ENCODE results near the gene ADGRV1. TPM values are rescaled to one million over a fixed set of nuclear protein-coding genes. Genes with fewer than 3 reads are reported as not detected.
"Not testable (repeated sequence)": the region's sequence is repeated elsewhere in the genome, so short reads cannot be mapped to it uniquely, and the experiment has no call there.

Gene ADGRV1
- total RNA-seq, 1 donor from 2014 or later = 10.0 TPM

DNA sequence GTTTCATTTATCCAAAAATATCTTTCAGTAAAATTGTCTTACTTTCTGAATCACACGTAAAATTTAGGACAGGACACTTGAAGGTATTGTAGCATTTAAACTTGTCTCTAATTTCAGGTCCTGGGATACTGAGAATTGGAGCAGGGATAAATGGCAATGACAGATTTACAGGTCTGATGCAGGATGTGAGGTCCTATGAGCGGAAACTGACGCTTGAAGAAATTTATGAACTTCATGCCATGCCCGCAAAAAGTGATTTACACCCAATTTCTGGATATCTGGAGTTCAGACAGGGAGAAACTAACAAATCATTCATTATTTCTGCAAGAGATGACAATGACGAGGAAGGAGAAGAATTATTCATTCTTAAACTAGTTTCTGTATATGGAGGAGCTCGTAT is 99.2 kb downstream of the ADGRV1 start:
- Histone ChIP-seq H3K36me3 (ENCODE audit: insufficient read depth, low read length) (no peaks in the 10 kb centered on the region), H3K9ac (ENCODE audit: low read length) (no peak overlapping the region), H3K79me2 (ENCODE audit: insufficient read depth, low read length) (no peaks in the 10 kb centered on the region), H4K20me1 (ENCODE audit: insufficient read depth, low read length) (no peaks in the 10 kb centered on the region), H3K4me1 (ENCODE audit: insufficient read depth, low read length) (no peaks in the 10 kb centered on the region), H2AFZ (ENCODE audit: low read depth, low read length) (no peak overlapping the region), H3K9me3 (ENCODE audit: insufficient read depth, low read depth, low read length) (no peaks in the 10 kb centered on the region), H3K4me3 (ENCODE audit: insufficient read depth, low read depth, low read length) (no peak overlapping the region), H3K27ac (ENCODE audit: low read depth, low read length) (no peak overlapping the region), H3K27me3 (ENCODE audit: insufficient read depth, low read length) (no peaks in the 10 kb centered on the region), H3K4me2 (ENCODE audit: low read length) (no peak overlapping the region)
- no peaks in the 10 kb centered on the region for H3K9me3 Mint-ChIP-seq (ENCODE audit: unreplicated experiment)
- FAIRE-seq (no peak), DNase-seq (ENCODE audit: low read depth) (no peak)
- no peak overlapping the region for H3K27ac Mint-ChIP-seq (ENCODE audit: unreplicated experiment)
- TF ChIP-seq CTCF (IDR thresholded peaks at IDR 0.05; ENCODE audit: insufficient read depth, low read depth, low read length) (no peak), EZH2 (IDR thresholded peaks at IDR 0.05; ENCODE audit: insufficient read depth, low read length) (no peak)
- no peaks in the 10 kb centered on the region for H3K36me3 Mint-ChIP-seq (ENCODE audit: low read depth, unreplicated experiment)
- H3K4me1 Mint-ChIP-seq (ENCODE audit: low read depth, unreplicated experiment) = no peaks in the 10 kb centered on the region
- no peak overlapping the region for H3K4me3 Mint-ChIP-seq (ENCODE audit: unreplicated experiment)
- no peaks in the 10 kb centered on the region for H3K27me3 Mint-ChIP-seq (ENCODE audit: low read depth, unreplicated experiment)

- no peak overlapping the region for H3K4me3 ChIP-seq (ENCODE audit: insufficient read depth, low read depth, low read length)
- H3K4me1 ChIP-seq (ENCODE audit: insufficient read depth, low read length) = no peaks in the 10 kb centered on the region
- no peaks in the 10 kb centered on the region for H3K9me3 ChIP-seq (ENCODE audit: insufficient read depth, low read depth, low read length)
- no peaks in the 10 kb centered on the region for H3K27me3 ChIP-seq (ENCODE audit: insufficient read depth, low read length)
- no peak for DNase-seq (ENCODE audit: low read depth)
- no peak overlapping the region for H3K27ac ChIP-seq (ENCODE audit: low read depth, low read length)
- no peak overlapping the region for H3K9ac ChIP-seq (ENCODE audit: low read length)
- no peak overlapping the region for H3K4me2 ChIP-seq (ENCODE audit: low read length)
- TF ChIP-seq EZH2 (IDR thresholded peaks at IDR 0.05; ENCODE audit: insufficient read depth, low read length) (no peak), CTCF (IDR thresholded peaks at IDR 0.05; ENCODE audit: insufficient read depth, low read depth, low read length) (no peak)
- H3K4me3 Mint-ChIP-seq (ENCODE audit: unreplicated experiment) = no peak overlapping the region
- no peaks in the 10 kb centered on the region for H3K79me2 ChIP-seq (ENCODE audit: insufficient read depth, low read length)
- H4K20me1 ChIP-seq (ENCODE audit: insufficient read depth, low read length) = no peaks in the 10 kb centered on the region
- no peaks in the 10 kb centered on the region for H3K9me3 Mint-ChIP-seq (ENCODE audit: unreplicated experiment)
- FAIRE-seq = no peak
- no peak overlapping the region for H2AFZ ChIP-seq (ENCODE audit: low read depth, low read length)
- no peaks in the 10 kb centered on the region for H3K36me3 Mint-ChIP-seq (ENCODE audit: low read depth, unreplicated experiment)
- no peaks in the 10 kb centered on the region for H3K27me3 Mint-ChIP-seq (ENCODE audit: low read depth, unreplicated experiment)
- H3K36me3 ChIP-seq (ENCODE audit: insufficient read depth, low read length) = no peaks in the 10 kb centered on the region
- H3K27ac Mint-ChIP-seq (ENCODE audit: unreplicated experiment) = no peak overlapping the region
- no peaks in the 10 kb centered on the region for H3K4me1 Mint-ChIP-seq (ENCODE audit: low read depth, unreplicated experiment)
Observed at GRCh38 chr5:90658620-90659019, 100.0 kb downstream of the ADGRV1 start.

DNA sequence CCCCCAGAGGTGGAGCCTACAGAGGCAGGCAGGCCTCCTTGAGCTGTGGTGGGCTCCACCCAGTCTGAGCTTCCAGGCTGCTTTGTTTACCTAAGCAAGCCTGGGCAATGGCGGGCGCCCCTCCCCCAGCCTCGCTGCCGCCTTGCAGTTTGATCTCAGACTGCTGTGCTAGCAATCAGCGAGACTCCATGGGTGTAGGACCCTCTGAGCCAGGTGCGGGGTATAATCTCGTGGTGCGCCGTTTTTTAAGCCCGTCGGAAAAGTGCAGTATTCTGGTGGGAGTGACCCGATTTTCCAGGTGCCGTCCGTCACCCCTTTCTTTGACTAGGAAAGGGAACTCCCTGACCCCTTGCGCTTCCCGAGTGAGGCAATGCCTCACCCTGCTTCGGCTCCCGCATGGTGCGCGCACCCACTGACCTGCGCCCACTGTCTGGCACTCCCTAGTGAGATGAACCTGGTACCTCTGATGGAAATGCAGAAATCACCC is 109.5 kb downstream of the ADGRV1 start:
- H2AFZ ChIP-seq (ENCODE audit: low read depth, low read length); H3K27me3 Mint-ChIP-seq (ENCODE audit: low read depth, unreplicated experiment); H3K79me2 ChIP-seq (ENCODE audit: insufficient read depth, low read length); H3K27me3 ChIP-seq (ENCODE audit: insufficient read depth, low read length); H4K20me1 ChIP-seq (ENCODE audit: insufficient read depth, low read length); H3K36me3 ChIP-seq (ENCODE audit: insufficient read depth, low read length); H3K27ac ChIP-seq (ENCODE audit: low read depth, low read length); H3K36me3 Mint-ChIP-seq (ENCODE audit: low read depth, unreplicated experiment); FAIRE-seq; H3K4me3 ChIP-seq (ENCODE audit: insufficient read depth, low read depth, low read length); H3K4me1 Mint-ChIP-seq (ENCODE audit: low read depth, unreplicated experiment); H3K27ac Mint-ChIP-seq (ENCODE audit: unreplicated experiment); DNase-seq (ENCODE audit: low read depth); H3K9me3 ChIP-seq (ENCODE audit: insufficient read depth, low read depth, low read length); H3K4me1 ChIP-seq (ENCODE audit: insufficient read depth, low read length); H3K4me2 ChIP-seq (ENCODE audit: low read length); H3K9ac ChIP-seq (ENCODE audit: low read length); H3K9me3 Mint-ChIP-seq (ENCODE audit: unreplicated experiment): not testable (repeated sequence)
- peak overlapping the region; percentile 80 for H3K4me3 Mint-ChIP-seq (ENCODE audit: unreplicated experiment)
